ENCODE data around the gene TRIM47. TPM values are rescaled to one million over a fixed set of nuclear protein-coding genes. Genes with fewer than 3 reads are reported as not detected.
A peak's percentile ranks its signal among the peaks of the same experiment; 100 is the strongest.

Gene TRIM47, protein sequence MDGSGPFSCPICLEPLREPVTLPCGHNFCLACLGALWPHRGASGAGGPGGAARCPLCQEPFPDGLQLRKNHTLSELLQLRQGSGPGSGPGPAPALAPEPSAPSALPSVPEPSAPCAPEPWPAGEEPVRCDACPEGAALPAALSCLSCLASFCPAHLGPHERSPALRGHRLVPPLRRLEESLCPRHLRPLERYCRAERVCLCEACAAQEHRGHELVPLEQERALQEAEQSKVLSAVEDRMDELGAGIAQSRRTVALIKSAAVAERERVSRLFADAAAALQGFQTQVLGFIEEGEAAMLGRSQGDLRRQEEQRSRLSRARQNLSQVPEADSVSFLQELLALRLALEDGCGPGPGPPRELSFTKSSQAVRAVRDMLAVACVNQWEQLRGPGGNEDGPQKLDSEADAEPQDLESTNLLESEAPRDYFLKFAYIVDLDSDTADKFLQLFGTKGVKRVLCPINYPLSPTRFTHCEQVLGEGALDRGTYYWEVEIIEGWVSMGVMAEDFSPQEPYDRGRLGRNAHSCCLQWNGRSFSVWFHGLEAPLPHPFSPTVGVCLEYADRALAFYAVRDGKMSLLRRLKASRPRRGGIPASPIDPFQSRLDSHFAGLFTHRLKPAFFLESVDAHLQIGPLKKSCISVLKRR
- polyA plus RNA-seq (2013): 17.0 TPM

DNA sequence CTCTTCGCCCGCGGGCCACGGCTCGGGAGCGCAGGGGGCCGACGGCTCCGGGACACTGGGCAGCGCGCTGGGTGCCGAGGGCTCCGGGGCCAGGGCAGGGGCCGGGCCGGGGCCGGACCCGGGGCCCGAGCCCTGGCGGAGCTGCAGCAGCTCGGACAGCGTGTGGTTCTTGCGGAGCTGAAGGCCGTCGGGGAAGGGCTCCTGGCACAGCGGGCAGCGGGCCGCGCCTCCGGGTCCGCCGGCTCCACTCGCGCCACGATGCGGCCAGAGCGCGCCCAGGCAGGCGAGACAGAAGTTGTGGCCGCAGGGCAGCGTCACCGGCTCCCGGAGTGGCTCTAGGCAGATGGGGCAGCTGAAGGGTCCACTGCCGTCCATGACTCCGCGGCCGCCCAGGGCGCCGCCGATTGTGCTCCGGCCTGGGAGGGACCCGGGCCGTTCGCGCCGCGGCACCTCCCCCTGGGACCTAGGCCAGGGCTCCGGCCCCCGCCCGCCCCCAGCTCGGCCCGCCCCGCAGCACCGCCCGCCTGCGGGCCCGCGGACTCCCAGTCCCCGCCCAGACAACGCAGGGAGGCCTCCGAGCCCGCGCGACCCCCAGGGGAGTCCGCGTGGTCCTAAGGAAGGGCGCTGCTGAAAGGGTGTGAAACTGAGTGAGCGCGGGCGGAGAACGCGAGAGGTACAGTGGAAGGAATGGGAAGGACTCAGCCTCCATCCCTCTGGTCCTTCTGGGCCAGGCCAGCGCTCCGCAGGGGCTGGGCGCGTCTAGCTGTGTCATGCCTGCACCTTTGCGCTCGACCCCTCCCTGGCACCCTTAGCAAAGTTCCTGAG is at the start of gene TRIM47:
TSS of gene TRIM47 (minus strand) at position 408 of the 825 bp plus-strand sequence. CDS start at position 375, 33 bp downstream.
- ChIA-PET POLR2A (interaction anchor here (0.7 to 2.5 kb wide), 5 partner anchors 18 to 114 kb away, joined by 3 to 17 read pairs (median 4); partner anchors contain the start of genes GALK1, TRIM65 and WBP2), CTCF (interaction anchor here (0.6 to 13.2 kb wide), 12 partner anchors 11 to 124 kb away, joined by 3 to 214 read pairs (median 4); partner anchors contain the start of genes GALK1, MRPL38, TRIM65 and UNC13D)
- WGBS (ENCODE audit: insufficient coverage): 1% methylated on average over 67 of the region's 87 CpGs
- Histone ChIP-seq H3K4me3 (ENCODE audit: control insufficient read depth in 1 of 7, extremely low read depth in 1 of 7, insufficient read depth in 4 of 7, low read depth in 2 of 7, low read length in 6 of 7) (peak within 1 kb of the TSS; percentile 39 to 83 (median 69)), H3K9me3 (ENCODE audit: control extremely low read depth in 1 of 5, control insufficient read depth in 4 of 5, insufficient read depth in 2 of 5, low read depth in 1 of 5, low read length in 4 of 5) (no peaks in the 10 kb centered on the region), H3K36me3 (ENCODE audit: control insufficient read depth in 4 of 4, insufficient read depth in 4 of 4, low read length in 3 of 4) (peaks cover 0 to 16% (median 7%) of the 10 kb centered on the region in 4 experiments), H3K4me1 (ENCODE audit: control extremely low read depth in 1 of 4, control insufficient read depth in 4 of 4, insufficient read depth in 4 of 4, low read length in 3 of 4) (peaks cover 0 to 49% (median 44%) of the 10 kb centered on the region in 4 experiments), H3K27ac (ENCODE audit: insufficient read depth in 1 of 2, low read depth in 1 of 2, low read length in 2 of 2, poor library complexity in 1 of 2, severe bottlenecking in 2 of 2) (no peak within 1 kb of the TSS), H3K27me3 (replicated peaks in 2 of 5; ENCODE audit: control insufficient read depth in 4 of 5, insufficient read depth in 5 of 5, low read length in 4 of 5) (no peaks in the 10 kb centered on the region)
- DNase-seq: peak; percentile 73 to 91 (median 84)

DNA sequence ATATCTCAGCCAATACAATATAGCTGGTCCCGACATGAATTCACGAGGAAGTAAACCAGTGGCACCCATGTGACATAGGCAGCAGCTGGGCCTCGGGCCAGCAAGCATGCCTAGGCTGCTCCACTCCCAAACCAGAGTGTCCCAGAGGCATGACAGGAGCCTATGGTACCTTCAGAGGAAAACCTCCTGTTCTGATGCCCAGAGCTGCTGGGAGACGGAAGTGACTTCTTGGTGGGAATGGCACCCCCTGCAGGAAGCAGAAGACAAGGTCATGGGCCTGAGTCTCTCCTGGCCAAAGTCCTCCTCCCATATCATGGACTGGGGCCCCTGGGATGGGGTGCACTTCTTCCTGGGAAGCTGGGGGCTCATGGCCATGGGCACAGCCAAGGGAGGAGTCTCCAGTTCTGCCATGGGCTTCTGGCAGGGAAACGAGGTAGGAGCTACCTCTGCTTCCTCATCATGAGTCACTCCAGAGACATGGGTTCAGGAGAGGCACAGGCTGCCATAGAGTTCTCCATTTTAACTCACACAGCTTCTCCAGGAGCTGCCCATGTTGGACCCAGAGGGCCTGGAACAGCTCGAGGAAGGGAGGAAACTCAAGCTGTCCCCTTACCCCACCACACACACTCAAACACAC is 49.0 kb upstream of the TRIM47 start:
- 78% methylated on average over 5 of the region's 6 CpGs for WGBS (ENCODE audit: insufficient coverage)
- Histone ChIP-seq H3K27me3 (replicated peaks in 2 of 5; ENCODE audit: control insufficient read depth in 4 of 5, insufficient read depth in 5 of 5, low read length in 4 of 5) (no peaks in the 10 kb centered on the region), H3K4me1 (ENCODE audit: control extremely low read depth in 1 of 4, control insufficient read depth in 4 of 4, insufficient read depth in 4 of 4, low read length in 3 of 4) (peaks cover 0 to 1% (median 0%) of the 10 kb centered on the region in 4 experiments), H3K4me3 (ENCODE audit: control insufficient read depth in 1 of 7, extremely low read depth in 1 of 7, insufficient read depth in 4 of 7, low read depth in 2 of 7, low read length in 6 of 7) (no peak overlapping the region), H3K27ac (ENCODE audit: insufficient read depth in 1 of 2, low read depth in 1 of 2, low read length in 2 of 2, poor library complexity in 1 of 2, severe bottlenecking in 2 of 2) (no peak overlapping the region), H3K9me3 (ENCODE audit: control extremely low read depth in 1 of 5, control insufficient read depth in 4 of 5, insufficient read depth in 2 of 5, low read depth in 1 of 5, low read length in 4 of 5) (no peaks in the 10 kb centered on the region), H3K36me3 (ENCODE audit: control insufficient read depth in 4 of 4, insufficient read depth in 4 of 4, low read length in 3 of 4) (peaks cover 0 to 27% (median 7%) of the 10 kb centered on the region in 4 experiments)
- DNase-seq: peak; percentile 40 to 54 (median 46)
- CTCF ChIA-PET: interaction anchor here (0.6 to 9.0 kb wide), 15 partner anchors 9 to 467 kb away, joined by 3 to 52 read pairs (median 5); partner anchors contain the start of genes MRPL38 and TRIM65
- POLR2A ChIA-PET: no interaction called here

DNA sequence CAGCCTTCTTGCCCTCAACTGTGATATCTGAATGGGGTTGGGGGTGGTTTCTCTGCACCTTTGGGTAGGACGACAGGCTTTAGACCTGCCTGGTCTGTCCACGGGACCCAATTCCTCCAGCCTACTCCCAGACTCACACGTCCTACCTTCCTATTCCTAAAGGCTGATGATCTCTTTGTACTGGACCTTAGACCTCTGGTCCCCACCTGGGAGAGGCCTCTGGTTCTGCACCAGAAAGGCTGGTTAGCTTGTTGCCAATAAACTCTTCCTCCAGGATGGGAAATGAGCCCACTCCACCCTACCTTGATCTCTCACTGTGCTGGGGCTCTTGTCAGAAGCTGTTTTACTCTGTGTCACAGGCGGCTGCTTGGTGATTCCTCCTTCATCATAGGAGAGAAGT is 48.1 kb upstream of the TRIM47 start:
- Histone ChIP-seq H3K27me3 (replicated peaks in 2 of 5; ENCODE audit: control insufficient read depth in 4 of 5, insufficient read depth in 5 of 5, low read length in 4 of 5) (no peaks in the 10 kb centered on the region), H3K4me3 (ENCODE audit: control insufficient read depth in 1 of 7, extremely low read depth in 1 of 7, insufficient read depth in 4 of 7, low read depth in 2 of 7, low read length in 6 of 7) (no peak overlapping the region), H3K4me1 (ENCODE audit: control extremely low read depth in 1 of 4, control insufficient read depth in 4 of 4, insufficient read depth in 4 of 4, low read length in 3 of 4) (peaks cover 0 to 1% (median 0%) of the 10 kb centered on the region in 4 experiments), H3K36me3 (ENCODE audit: control insufficient read depth in 4 of 4, insufficient read depth in 4 of 4, low read length in 3 of 4) (peaks cover 0 to 34% (median 9%) of the 10 kb centered on the region in 4 experiments), H3K9me3 (ENCODE audit: control extremely low read depth in 1 of 5, control insufficient read depth in 4 of 5, insufficient read depth in 2 of 5, low read depth in 1 of 5, low read length in 4 of 5) (no peaks in the 10 kb centered on the region), H3K27ac (ENCODE audit: insufficient read depth in 1 of 2, low read depth in 1 of 2, low read length in 2 of 2, poor library complexity in 1 of 2, severe bottlenecking in 2 of 2) (no peak overlapping the region)
- 94% methylated on average over 4 of the region's 4 CpGs for WGBS (ENCODE audit: insufficient coverage)
- no peak for DNase-seq
- CTCF ChIA-PET: interaction anchor here (1.1 to 9.0 kb wide), 7 partner anchors 9 to 83 kb away, joined by 3 to 52 read pairs (median 6); partner anchors contain the start of genes MRPL38 and TRIM65
- POLR2A ChIA-PET: no interaction called here

DNA sequence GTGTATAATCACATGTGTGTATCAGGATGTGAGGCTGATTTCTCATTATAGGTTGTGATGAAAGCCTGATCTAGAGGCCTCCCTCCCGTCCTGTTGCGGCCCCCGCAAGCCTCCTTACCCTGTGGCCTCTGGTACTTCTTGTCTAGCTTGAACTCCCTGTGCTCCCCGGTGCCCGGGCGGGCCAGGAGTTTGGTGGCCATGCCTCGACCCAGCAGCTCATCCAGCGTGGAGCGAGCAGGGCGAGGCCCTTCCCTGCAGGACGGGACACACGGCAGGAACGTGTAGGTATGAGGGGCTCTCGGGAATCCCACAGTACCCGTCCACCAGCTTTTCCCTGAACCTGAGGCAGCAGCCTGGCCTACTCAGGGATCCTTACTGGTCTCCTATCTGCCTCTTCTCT is 47.5 kb upstream of the TRIM47 start:
- H3K36me3 ChIP-seq (ENCODE audit: control insufficient read depth in 4 of 4, insufficient read depth in 4 of 4, low read length in 3 of 4): peaks cover 0 to 34% (median 9%) of the 10 kb centered on the region in 4 experiments
- WGBS (ENCODE audit: insufficient coverage): 99% methylated on average over 11 of the region's 15 CpGs
- POLR2A ChIA-PET: no interaction called here
- no peaks in the 10 kb centered on the region for H3K9me3 ChIP-seq (ENCODE audit: control extremely low read depth in 1 of 5, control insufficient read depth in 4 of 5, insufficient read depth in 2 of 5, low read depth in 1 of 5, low read length in 4 of 5)
- no peak for DNase-seq
- CTCF ChIA-PET: interaction anchor here (0.9 to 9.0 kb wide), 9 partner anchors 8 to 84 kb away, joined by 3 to 52 read pairs (median 4); partner anchors contain the start of gene TRIM65
- H3K4me3 ChIP-seq (ENCODE audit: control insufficient read depth in 1 of 7, extremely low read depth in 1 of 7, insufficient read depth in 4 of 7, low read depth in 2 of 7, low read length in 6 of 7): no peak overlapping the region
- H3K27me3 ChIP-seq (replicated peaks in 2 of 5; ENCODE audit: control insufficient read depth in 4 of 5, insufficient read depth in 5 of 5, low read length in 4 of 5): no peaks in the 10 kb centered on the region
- peaks cover 0 to 1% (median 0%) of the 10 kb centered on the region in 4 experiments for H3K4me1 ChIP-seq (ENCODE audit: control extremely low read depth in 1 of 4, control insufficient read depth in 4 of 4, insufficient read depth in 4 of 4, low read length in 3 of 4)
- no peak overlapping the region for H3K27ac ChIP-seq (ENCODE audit: insufficient read depth in 1 of 2, low read depth in 1 of 2, low read length in 2 of 2, poor library complexity in 1 of 2, severe bottlenecking in 2 of 2)

DNA sequence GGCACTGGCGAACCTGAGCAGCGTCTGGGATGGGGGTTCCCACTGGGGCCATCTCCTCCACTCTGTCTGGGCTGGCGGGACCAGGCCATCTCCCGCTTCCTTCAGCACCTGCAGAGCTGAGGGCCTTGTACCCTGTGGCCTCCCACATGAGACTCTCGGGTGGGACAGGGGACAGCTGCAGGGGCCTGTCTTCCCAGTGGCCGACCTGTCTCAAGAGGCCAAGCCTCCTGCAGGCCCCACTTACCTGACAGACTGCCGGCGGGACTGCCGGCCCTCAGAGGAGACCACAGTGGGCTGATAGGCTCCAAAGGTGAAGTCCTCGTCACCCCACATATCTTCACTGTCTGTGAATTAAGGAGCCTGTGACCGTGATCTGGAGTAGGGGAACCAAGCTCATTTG is 46.7 kb upstream of the TRIM47 start:
- no peaks in the 10 kb centered on the region for H3K9me3 ChIP-seq (ENCODE audit: control extremely low read depth in 1 of 5, control insufficient read depth in 4 of 5, insufficient read depth in 2 of 5, low read depth in 1 of 5, low read length in 4 of 5)
- 97% methylated on average over 10 of the region's 11 CpGs for WGBS (ENCODE audit: insufficient coverage)
- ChIA-PET CTCF (interaction anchor here (0.6 to 9.0 kb wide), 7 partner anchors 9 to 186 kb away, joined by 3 to 52 read pairs (median 3); no protein-coding TSS in a partner anchor), POLR2A (no interaction called here)
- no peak overlapping the region for H3K4me3 ChIP-seq (ENCODE audit: control insufficient read depth in 1 of 7, extremely low read depth in 1 of 7, insufficient read depth in 4 of 7, low read depth in 2 of 7, low read length in 6 of 7)
- peaks cover 0 to 37% (median 10%) of the 10 kb centered on the region in 4 experiments for H3K36me3 ChIP-seq (ENCODE audit: control insufficient read depth in 4 of 4, insufficient read depth in 4 of 4, low read length in 3 of 4)
- H3K27me3 ChIP-seq (replicated peaks in 2 of 5; ENCODE audit: control insufficient read depth in 4 of 5, insufficient read depth in 5 of 5, low read length in 4 of 5): no peaks in the 10 kb centered on the region
- DNase-seq: no peak
- peaks cover 0 to 1% (median 0%) of the 10 kb centered on the region in 4 experiments for H3K4me1 ChIP-seq (ENCODE audit: control extremely low read depth in 1 of 4, control insufficient read depth in 4 of 4, insufficient read depth in 4 of 4, low read length in 3 of 4)
- no peak overlapping the region for H3K27ac ChIP-seq (ENCODE audit: insufficient read depth in 1 of 2, low read depth in 1 of 2, low read length in 2 of 2, poor library complexity in 1 of 2, severe bottlenecking in 2 of 2)
